Epithelial cell of esophagus (primary cell): ENCODE measurements around the gene MYPN.

Experiments used
- DNase-seq: peaks from one replicate; pipeline ENCODE4 v3.0.0; 2010; ENCODE audit warnings: low read depth
- H3K4me3 ChIP-seq: 2 replicates; pipeline ENCODE4 v1.5.1; 2011; ENCODE audit warnings: mild to moderate bottlenecking, low read length, control low read depth
- CTCF ChIP-seq: IDR thresholded peaks from 2 replicates; pipeline ENCODE4 v1.5.1; 2011; ENCODE audit warnings: low read depth, mild to moderate bottlenecking, low read length, control low read depth, inconsistent platforms; ENCODE audit not compliant: insufficient read depth; ENCODE audit errors: missing control alignments

Gene MYPN

GRCh38 chr10:68090586-68090985 is 18.7 kb upstream of the MYPN start:
- H3K4me3 ChIP-seq: no peak overlapping the region
- TF ChIP-seq CTCF: no peak
- DNase-seq: no peak

- TF ChIP-seq CTCF: no peak
- no peak for DNase-seq
- no peak overlapping the region for H3K4me3 ChIP-seq
Measured at GRCh38 chr10:68092512-68092911, 16.8 kb upstream of the MYPN start.

DNA sequence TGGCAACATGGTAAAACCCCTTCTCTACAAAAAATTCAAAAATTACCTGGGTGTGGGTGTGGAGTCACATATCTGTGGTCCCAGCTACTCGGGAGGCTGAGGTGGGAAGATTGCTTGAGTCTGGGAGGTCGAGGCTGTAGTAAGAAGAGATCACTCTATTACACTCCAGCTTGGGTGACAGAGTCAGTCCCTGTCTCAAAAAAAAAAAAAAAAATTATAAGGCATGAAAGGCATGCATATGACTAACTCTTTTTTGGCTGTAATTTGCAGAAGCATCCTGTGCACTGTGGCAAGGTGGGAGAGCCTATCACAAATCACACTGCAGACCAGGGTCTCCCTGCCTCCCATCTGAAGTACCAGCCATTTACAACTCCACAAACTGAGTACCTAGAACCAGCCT is 14.1 kb upstream of the MYPN start:
- H3K4me3 ChIP-seq: no peak overlapping the region
- peak; percentile 56 for DNase-seq
- no peak for TF ChIP-seq CTCF

- H3K4me3 ChIP-seq: no peak overlapping the region
- peak; percentile 98 for DNase-seq
- TF ChIP-seq CTCF: no peak
Measured at GRCh38 chr10:68096913-68097516, 12.3 kb upstream of the MYPN start.

DNA sequence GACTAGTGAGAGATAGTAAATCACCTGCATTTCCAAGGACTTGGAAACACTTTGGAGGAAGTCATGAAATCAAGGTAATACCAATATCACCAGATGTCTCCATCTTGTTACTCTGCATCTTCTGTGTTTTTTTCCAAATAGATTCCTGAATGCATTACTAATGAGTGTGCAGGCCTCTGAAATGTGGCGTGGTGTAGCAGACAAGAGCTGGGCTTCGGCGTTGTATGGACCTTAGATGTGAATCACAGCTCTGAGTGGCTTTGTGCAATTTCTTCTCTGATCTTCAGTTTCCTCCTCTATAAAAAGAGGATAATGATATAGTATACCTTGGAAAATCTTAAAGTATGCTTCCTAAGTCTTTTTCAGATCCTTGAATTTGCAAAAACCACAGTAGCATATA is 9.6 kb upstream of the MYPN start:
- DNase-seq: peak; percentile 57
- TF ChIP-seq CTCF: no peak
- H3K4me3 ChIP-seq: no peak overlapping the region

GRCh38 chr10:68101066-68101465 is 8.2 kb upstream of the MYPN start:
- H3K4me3 ChIP-seq: no peak overlapping the region
- DNase-seq: no peak
- no peak for TF ChIP-seq CTCF

DNA sequence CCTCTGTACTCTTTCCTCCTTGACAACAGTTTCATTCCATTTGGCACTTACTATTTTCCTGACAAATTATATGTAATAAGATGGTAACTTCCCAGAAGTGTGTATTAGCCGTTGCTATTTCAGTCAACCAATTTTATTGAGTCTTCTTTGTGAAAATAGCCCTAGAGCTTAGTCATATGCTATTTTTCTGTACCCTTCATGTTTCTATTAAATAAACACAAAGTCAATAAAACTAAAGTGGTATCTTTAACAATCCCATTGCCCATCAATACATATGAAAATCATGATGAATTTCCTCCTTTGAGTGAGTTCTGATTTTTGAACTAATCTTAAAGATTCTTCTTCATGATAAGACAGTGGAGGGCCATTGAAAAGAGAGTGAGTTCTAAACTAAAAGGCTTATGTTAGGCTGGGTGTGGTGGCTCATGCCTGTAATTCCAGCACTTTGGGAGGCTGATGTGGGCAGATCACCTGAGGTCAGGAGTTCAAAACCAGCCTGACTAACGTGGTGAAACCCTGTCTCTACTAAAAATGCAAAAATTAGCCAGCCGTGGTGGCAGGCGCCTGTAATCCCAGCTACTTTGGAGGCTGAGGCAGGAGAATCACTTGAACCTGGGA is 5.9 kb upstream of the MYPN start:
- TF ChIP-seq CTCF: no peak
- no peak overlapping the region for H3K4me3 ChIP-seq
- no peak for DNase-seq
